PC-3 (cell line): ENCODE measurements around the gene SPATC1L.

Source experiments
- CTCF ChIP-seq: fragments of 300-600 bp; sonication (generic); conservative IDR thresholded peaks from 2 replicates; pipeline ENCODE4 v1.5.1; 2017; ENCODE audit warnings: antibody characterized with exemption, low read depth, mild to moderate bottlenecking, low read length
- EZH2 ChIP-seq: fragments of 300-600 bp; sonication (generic); IDR thresholded peaks from one replicate; pipeline ENCODE4 v1.6.1; 2017; ENCODE audit warnings: antibody characterized with exemption, mild to moderate bottlenecking, low read length; ENCODE audit not compliant: unreplicated experiment

GRCh38 chr21:46159390-46159789 lies 24.9 kb downstream of the SPATC1L start:
- TF ChIP-seq CTCF = no peak
- TF ChIP-seq EZH2 = no peak
